ENCODE results near the gene C9orf40.

The C9orf40 gene, protein sequence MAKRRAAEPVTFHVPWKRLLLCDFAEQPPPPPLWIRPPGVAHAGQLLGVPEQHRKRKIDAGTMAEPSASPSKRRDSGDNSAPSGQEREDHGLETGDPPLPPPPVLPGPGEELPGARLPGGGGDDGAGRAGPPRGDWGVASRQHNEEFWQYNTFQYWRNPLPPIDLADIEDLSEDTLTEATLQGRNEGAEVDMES

GRCh38 chr9:74952201-74953151 is at the start of gene C9orf40:
Gene C9orf40, minus strand, starts transcription at chr9:74952912. Its CDS starts 301 bp downstream, at chr9:74952611.
- peak; percentile 92 for DNase-seq (ENCODE audit: low spot score)

DNA sequence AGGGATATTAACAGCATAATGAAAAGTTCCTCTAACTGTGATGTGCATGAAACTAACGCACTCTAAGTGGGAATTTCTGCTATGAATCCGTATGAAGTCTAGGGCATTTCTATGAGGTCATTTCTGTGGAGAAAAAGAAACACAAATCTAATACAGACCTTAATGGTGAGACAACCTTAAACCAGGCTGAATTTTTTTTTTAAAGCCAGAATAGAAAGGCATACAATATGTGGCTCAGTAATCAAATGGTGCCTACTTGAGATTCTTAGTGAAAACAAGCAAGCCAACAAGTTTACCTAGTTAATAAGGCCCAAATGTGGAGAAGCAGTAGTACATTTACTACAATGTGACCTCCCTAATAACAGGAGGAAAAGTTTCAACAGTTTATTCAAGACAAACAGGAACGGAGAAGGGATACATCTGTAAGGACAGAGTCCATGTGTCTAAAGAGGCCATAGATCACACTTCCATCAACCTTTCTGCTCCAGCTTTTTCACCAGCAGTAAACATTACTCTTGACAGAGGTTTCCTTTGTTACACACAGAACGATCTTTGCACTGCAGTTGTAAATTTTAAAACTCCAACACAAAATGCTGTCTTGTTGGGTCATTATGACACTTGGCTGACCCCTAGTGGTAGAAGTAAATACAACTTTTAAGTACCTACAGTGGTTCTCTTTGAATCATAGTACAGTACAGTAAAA is 49.2 kb upstream of the C9orf40 start:
- DNase-seq (ENCODE audit: low spot score), result no peak

DNA sequence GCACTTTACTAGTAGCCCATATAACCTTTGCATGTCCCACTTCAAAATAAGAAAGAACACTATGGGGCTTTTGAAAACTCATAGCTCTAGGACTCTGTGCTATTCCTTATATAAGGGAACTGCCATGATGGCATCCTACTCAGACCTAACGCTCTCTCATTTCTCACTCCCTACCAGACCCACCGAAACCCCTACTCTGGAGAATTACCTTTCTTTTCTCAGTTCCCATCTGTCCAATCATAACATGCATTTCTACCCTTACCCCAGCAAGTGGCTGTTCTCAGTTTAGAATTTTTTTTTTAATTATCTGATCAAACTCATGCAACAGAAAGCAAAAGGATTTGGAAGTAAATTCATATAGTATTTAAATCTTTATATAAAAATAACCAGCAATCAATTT is 48.1 kb upstream of the C9orf40 start:
- no peak for DNase-seq (ENCODE audit: low spot score)

DNA sequence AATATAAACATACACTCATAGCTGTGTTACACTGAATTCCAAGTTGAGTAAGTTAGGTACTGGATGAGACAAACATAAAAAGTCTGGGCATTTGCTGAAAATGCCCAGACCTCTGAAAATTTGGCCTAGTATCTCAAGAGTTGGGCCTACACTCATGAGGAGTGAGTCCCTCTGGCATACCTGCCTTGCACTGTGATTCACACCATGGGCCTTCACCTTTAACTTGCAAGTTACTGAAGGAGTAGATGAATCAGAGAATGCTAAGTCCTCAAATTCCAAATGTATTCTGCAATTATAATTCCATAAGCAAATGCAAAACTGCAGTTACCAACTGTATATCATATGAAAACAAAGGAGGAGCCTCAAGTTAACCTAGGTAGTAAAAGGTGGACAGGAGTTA is 32.3 kb upstream of the C9orf40 start:
- no peak for DNase-seq (ENCODE audit: low spot score)

GRCh38 chr9:74983709-74984108 is 31.0 kb upstream of the C9orf40 start:
- no peak for DNase-seq (ENCODE audit: low spot score)

GRCh38 chr9:74979844-74980243 is 27.1 kb upstream of the C9orf40 start:
- no peak for DNase-seq (ENCODE audit: low spot score)

- DNase-seq (ENCODE audit: low spot score), result no peak
Measured at GRCh38 chr9:74977287-74977686, 24.6 kb upstream of the C9orf40 start.

DNA sequence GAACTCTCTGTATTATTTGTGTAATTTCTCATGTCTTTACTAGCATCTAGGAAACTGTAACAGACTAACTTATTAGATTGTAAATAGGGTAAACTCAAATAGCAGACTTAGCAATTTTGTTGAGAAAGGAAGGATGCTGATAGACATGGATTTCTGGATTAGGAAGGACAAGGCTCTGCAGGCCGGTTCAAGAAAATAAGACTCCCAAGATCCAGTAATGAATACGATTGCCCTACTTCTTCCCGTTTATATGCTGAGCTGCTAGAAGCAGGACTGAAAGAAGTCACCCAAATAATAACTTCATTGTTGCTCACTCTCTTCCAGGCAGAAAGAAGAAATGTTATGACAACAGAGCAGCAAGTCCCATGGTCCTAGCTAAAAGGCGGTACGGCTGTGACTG is 22.8 kb upstream of the C9orf40 start:
- DNase-seq (ENCODE audit: low spot score), result no peak

GRCh38 chr9:74974558-74974957 is 21.8 kb upstream of the C9orf40 start:
- DNase-seq (ENCODE audit: low spot score), result no peak

DNA sequence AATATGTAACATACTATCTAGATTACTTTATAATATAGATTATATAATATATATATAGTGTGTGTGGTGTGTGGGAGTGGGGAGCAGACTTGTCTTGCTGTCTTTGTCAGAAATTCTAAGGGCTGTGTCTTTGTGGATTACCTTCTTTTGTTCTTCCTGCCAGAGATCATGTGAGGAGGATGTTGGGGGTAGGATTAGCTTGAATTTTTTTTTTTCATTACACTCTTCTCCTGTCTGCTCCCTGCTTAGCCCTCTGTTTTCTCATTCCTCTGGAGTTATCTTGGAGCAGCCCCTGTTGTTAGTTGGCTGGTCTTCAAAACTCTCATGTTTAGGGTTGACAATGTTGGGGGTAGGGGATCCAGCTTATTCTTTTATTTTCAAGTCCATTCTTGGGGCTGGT is 21.0 kb upstream of the C9orf40 start:
- DNase-seq (ENCODE audit: low spot score), result no peak

- no peak for DNase-seq (ENCODE audit: low spot score)
Measured at GRCh38 chr9:74963056-74963455, 10.3 kb upstream of the C9orf40 start.

DNA sequence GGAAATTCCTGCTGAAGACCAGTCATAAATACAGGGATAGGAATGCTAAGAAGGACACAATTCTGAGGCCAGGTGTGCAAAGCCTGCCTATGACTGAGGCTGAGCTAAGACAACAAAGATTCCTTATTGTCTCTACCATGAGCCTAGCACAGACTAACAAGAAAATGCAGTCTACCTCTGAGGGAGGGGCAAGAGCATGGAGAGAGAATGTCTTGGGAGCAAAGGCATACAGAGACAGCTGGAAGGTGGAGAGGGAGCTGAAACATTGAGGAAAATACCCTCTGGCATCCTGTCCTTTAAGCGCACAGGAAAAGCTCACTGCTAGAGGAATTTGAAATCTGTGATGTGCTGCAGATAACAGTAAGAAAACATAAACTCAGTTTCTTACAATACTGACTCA is 8.8 kb upstream of the C9orf40 start:
- DNase-seq (ENCODE audit: low spot score), result no peak

- DNase-seq (ENCODE audit: low spot score), result no peak
Measured at GRCh38 chr9:74960561-74960960, 7.8 kb upstream of the C9orf40 start.

- no peak for DNase-seq (ENCODE audit: low spot score)
Measured at GRCh38 chr9:74958587-74958986, 5.9 kb upstream of the C9orf40 start.

- DNase-seq (ENCODE audit: low spot score), result no peak
Measured at GRCh38 chr9:74953235-74953751, 581 bp upstream of the C9orf40 start.

- no peak for DNase-seq (ENCODE audit: low spot score)
Measured at GRCh38 chr9:74951725-74952151, 974 bp downstream of the C9orf40 start.

- no peak for DNase-seq (ENCODE audit: low spot score)
Measured at GRCh38 chr9:74951107-74951720, 1.5 kb downstream of the C9orf40 start.

GRCh38 chr9:74949859-74950855 is 2.6 kb downstream of the C9orf40 start:
- DNase-seq (ENCODE audit: low spot score), result no peak

DNA sequence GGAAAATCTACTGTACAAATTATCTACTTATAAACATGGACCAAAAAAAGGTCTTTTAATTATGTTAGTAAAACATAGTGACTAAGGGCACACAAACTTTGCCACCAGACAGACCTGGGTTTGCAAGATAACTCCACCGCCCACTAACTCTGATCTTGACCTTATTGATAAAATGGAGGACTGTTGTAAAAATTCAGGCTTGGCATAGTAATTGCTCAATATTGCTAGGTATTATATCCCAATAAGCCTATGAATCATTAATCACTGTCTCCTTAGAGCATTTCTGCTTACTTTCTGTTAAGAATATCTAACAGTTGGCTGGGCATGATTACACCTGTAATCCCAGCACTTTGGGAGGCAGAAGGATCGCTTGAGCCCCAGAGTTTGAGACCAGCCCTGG is 3.8 kb downstream of the C9orf40 start:
- no peak for DNase-seq (ENCODE audit: low spot score)

GRCh38 chr9:74946686-74947085 is 6.0 kb downstream of the C9orf40 start:
- DNase-seq (ENCODE audit: low spot score), result no peak

DNA sequence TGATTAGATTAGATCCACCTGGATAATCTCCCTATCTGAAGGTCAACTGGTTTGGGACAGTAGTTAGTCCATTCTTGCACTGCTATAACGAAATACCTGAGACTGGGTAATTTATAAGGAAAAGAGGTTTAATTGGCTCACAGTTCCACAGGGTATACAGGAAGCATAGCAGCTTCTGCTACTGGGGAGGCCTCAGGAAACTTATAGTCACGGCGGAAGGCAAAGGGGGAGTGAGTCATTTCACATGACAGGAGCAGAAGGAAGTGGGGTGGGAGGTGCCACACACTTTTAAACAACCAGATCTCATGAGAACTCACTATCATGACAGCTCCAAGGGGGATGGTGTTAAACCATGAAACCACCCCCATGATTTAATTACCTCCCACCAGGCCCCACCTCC is 9.9 kb downstream of the C9orf40 start:
- DNase-seq (ENCODE audit: low spot score), result no peak
